HG03175 (cell line): Measurements from ENCODE around the gene ODR4.
"Not testable (repeated sequence)": the region's sequence is repeated elsewhere in the genome, so short reads cannot be mapped to it uniquely, and the experiment has no call there.

Experiments used
- ATAC-seq: cut with Tn5 transposase; IDR thresholded peaks from one replicate; pipeline ENCODE4 v1.9.1; 2021; ENCODE audit warnings: mild to moderate bottlenecking, moderate library complexity; ENCODE audit not compliant: unreplicated experiment

The ODR4 gene

DNA sequence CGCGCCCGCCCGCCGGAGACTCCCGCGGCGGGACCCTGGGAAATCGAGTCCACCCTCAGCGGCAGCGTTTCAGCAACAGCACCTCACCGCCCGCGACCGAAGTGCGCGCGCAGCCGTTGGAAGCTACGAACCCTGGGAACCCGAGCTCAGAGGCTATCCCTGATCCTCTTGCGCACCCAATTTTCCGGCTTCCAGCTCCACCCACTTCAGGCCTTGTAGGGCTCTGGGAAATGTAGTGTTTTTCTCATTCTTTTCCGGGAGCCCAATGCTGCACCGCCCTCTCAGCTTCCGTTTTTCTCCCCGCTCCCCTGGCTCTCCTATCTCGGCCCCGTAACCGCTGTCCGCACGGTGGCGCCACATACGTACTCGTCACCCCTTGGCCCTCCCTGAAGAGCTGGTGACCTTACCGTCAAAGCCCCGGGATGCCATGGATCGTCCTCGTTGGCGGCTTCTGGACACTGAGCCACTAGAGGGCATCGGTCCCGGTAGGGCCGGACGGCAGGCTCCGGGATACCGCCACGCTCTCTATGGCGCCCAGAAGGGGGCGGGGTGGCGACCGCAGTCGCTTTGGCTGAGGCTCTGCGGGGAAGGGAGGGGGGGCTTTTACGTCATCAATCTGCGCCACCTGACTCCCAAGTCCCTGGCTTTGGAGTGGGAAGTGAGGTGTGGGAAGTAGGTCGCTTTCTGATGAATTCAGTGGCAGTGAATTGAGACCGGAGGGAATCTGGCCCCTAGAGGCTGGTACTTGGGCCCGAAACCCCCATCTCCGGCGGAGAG, at the start of gene ODR4, which contains the start of gene TPR:
Gene ODR4, plus strand, starts transcription at position 687 of the 777 bp plus-strand sequence. CDS start 3,948 bp downstream, outside the sequence.
Gene TPR, minus strand, starts transcription at position 102 of the 777 bp plus-strand sequence. CDS start 225 bp downstream, outside the sequence.
- ATAC-seq: peak; percentile 90

DNA sequence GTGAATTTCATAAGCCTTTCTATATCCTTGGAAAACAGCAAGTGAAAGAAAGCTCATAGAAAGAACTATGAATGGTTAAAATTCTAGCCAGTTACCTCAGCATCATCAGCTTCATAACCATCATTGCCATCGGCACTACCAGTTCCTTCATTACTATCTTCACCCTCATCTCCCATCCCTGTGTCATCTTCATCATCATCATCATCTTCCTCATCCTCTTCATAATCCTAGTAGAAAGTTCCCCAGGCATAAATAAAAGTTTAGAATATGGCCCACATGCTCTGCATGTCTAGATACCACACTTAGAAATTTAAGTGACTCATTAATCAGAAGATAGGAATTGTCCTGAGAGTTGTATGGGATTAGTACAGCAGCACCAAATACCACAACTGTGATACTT, 49.6 kb upstream of the ODR4 start:
- ATAC-seq: no peak

DNA sequence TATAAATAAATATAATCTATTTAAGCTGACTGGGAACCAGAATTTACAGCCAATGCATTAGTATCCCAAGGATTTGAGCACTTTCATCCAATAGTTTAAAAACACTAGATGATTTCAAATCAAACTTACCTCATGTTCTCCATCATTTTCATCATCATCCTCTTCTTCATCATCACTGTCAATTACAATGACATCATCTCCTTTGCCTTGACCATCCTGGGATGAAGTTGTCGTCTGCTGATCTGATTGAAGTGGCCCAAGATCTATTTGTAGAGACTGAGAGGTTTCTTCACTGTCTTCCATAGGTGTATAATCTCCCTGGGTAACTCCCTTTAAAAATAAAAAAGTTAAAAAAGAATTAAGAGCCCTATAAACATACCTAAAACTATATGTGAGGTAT, 48.3 kb upstream of the ODR4 start:
- ATAC-seq: no peak

DNA sequence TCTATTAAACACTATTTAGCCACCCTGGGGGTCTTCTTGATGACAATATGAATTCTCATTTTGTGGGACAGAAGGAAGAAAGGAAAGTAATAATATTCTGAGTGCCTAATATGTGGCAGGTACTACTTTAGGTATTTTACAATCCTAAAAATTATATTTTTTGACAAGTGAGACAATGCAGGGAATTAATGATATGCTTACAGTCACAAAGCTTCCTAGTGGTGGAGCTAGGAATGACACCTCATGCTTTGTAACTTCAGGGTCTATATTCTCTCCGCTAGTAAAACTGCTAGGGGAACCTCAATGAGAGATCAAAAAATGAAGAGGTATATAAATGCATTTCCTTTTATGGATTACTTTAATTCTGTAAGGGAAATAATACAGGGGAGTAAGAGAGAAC, 44.9 kb upstream of the ODR4 start:
- ATAC-seq: peak; percentile 50

DNA sequence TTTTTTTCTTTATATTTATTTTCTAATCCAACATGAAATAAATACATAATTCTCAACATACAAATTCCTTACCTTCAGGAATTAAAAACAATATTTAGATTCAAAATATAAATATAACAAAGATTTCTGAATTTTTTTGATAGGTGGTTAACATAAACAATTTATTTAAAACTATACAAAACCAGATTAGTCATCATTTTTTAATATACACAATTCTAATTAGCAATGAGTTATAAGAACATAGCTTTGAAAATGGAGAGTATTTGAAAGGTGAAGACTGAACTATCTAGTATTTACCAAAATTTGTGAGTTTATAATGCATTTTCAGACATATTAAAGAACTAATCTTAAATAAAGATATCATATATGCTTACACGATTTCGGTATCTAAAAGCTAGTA, 38.1 kb upstream of the ODR4 start:
- no peak for ATAC-seq

DNA sequence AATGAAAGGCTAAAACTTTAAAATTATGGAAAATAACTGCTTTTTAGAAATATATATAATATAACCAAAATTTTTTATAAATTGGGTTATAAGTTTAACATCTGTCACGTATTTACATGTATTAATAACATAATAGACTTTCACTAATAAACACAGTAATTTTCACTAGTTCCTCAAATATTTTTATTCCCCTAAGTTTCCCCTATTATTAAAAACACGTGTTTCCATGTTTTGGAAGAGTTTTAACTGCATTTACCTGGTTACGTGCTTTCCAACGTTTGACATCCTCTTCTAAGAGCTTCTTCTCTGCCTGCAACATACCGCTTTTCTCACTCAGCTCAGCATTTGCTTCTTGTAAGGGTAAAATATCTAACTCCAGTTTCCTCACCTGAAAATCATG, 34.9 kb upstream of the ODR4 start:
- ATAC-seq: no peak

DNA sequence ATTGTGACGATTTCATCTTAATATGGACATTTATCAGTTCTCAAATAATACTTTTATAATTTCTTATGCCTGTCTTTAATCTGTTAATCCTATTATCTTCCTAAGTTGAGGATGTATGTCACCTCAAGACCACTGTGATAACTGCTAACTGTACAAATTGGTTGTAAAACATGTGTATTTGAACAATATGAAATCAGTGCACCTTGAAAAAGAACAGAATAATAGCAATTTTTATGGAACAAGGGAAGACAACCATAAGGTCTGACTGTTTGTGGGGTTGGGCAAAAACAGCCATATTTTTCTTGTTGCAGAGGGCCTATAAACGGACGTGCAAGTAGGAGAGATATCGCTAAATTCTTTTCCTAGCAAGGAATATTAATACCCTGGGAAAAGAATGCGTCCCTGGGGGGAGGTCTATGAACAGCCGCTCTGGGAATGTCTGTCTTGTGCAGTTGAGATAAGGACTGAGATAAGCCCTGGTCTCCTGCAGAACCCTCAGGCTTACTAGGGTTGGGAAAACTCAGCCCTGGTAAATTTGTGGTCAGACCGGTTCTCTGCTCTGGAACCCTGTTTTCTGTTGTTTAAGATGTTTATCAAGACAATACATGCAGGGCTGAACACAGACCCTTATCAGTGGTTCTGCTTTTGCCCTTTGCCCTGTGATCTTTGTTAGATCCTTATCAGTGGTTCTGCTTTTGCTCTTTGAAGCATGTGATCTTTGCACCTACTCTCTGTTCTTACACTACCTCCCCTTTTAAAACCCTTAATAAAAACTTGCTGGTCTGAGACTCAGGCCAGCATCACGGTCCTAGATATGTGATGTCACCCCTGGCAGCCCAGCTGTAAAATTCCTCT, 27.6 kb upstream of the ODR4 start:
- ATAC-seq: not testable (repeated sequence)

DNA sequence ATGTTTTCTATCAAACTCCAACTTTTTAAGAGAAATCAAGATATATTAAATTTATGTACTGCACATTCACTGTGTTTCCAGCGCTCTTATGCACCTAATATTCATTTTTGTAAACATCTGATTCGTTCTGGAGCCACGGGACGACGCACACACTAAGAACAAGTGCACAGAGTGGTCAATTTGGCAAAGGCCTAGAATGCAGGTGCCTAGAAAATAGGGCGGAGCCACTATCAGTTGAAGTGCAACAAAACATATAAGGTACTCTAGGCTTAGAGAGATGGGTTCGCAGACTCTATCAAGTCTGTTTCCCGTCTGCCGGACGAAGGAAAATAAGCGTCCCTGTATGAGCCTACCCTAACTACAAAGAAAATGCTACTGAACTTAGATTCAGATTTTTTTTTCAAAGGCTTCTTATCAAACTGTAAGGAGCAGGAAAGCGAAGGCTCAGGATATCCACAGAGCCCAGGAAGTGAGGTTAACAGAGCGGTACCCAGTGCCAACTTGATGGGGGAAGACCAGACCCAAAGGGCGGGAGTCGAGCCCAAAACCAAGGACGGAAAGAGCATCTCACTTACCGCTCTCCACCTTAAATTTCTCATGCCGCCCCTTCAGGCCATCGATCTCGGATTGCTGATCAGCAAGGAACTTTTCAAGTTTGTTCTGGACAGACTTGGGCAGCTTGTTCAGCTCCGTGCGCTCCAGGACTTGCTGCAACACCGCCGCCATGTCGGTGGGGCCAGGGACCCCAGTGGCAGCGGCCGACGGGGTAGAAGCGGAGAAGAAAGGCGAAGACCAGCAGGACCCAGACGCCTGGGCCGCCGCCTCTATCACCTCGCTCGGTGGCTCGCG, 1.1 kb upstream of the ODR4 start:
- peak; percentile 37 for ATAC-seq

DNA sequence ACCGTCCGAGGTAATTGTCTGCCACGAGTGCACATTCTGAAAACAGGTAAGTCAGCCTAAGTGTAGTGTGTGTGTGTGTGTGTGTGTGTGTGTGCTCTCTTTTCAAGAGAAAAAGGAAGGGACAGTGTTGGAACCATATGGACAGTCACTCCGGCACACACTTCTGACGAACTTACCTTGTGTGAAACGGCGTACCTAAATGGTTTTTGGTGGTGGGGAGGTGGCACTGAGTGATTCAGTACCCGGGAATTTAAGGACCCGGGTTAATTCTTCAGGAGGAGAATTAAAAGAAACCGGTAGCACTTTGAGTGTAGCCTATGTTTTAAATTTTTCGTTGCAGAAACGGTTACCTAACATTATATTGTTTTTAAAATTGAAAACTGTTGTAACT, 286 bp downstream of the ODR4 start:
- ATAC-seq: peak; percentile 4

DNA sequence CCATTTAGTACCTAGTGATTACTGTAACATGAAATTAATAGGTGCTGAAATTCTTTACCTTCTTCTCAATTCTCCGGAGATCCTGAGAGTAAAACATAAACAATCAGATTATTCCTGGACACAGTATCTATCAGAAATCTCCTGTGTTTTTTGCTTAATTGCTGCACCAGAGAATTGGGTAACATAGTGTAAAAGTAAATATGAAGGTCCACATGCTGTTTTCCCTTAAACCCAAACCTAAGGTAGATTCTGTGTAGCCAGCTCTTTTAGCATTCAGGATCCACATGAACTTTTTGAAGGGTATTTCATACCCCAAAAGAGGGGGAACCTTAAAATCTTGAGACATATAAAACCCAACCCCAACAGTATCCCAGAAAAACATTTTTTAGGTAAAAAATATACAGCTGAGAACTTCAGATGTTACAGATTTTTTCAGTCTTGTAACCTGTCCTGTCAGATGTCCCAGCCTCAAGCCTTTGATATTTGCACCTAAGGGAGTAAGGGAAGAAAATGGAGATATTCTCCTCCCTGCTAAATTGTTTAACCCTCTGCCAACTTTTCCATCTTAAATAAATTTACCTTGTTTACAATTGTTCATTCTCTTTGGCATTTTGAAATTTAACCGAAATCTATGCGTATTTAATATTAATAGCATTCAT, 11.2 kb downstream of the ODR4 start:
- no peak for ATAC-seq

DNA sequence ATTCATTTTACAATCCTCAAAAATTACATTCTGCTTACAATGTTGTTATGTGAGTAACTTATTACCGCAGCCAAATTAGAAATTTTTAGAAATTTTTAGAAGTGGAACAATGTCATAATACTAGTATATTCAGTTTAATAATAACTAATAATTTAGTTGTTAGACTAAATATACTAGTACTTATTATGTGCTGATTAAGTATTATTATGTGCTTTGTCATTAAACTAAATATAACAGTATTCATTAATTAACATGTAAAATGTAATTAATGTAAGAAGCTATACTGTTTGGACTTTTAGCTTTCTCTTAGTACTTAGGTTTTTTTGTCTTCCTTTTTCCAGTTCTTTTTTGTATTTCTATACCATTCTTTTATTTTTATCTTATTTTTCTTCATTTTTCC, 15.3 kb downstream of the ODR4 start:
- ATAC-seq: no peak

DNA sequence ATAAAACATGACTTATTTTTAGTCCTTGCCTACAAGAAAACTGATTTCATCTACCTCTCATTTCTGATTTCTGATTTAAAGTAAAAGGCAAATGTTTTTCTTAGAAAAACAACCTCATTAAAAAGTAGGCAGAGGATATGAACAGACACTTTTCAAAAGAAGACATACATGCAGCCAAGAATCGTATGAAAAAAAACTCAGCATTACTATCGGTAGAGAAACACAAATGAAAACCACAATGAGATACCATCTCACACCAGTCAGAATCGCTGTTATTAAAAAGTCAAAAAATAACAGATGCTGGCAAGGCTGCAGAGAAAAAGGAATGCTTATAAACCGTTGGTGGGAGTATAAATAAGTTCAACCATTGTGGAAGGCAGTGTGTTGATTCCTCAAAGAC, 16.2 kb downstream of the ODR4 start:
- no peak for ATAC-seq

DNA sequence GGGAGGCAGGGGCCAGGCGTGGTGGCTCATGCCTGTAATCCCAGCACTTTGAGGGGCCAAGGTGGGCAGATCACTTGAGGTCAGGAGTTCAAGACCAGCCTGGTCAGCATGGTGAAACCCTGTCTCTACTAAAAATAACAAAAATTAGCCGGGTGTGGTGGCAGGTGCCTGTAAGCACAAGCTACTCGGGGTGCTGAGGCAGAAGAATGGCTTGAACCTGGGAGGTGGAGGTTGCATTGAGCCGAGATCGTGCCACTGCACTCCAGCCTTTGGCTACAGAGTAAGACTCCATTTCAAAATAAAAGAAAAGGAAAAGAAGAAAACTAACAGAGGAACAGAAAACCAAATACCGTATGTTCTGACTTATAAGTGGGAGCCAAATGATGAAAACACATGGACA, 17.1 kb downstream of the ODR4 start:
- not testable (repeated sequence) for ATAC-seq

DNA sequence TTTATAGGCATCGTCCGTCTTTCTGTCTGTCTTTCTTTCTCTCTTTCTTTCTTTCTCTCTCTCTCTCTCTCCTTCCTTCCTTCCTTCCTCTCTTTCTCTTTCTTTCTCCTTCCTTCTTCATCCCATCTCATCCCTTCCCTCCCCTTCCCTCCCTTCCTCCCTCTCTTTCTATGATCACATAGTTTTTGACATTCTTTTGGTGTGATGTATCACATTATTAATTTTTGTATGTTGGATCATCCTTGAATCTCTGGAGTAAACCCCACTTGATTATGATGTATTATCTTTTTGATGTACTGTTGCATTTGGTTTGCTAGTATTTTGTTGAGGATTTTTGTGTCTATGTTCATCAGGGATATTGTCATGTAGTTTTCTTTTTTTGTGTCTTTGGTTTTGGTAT, 25.8 kb downstream of the ODR4 start:
- ATAC-seq: not testable (repeated sequence)

DNA sequence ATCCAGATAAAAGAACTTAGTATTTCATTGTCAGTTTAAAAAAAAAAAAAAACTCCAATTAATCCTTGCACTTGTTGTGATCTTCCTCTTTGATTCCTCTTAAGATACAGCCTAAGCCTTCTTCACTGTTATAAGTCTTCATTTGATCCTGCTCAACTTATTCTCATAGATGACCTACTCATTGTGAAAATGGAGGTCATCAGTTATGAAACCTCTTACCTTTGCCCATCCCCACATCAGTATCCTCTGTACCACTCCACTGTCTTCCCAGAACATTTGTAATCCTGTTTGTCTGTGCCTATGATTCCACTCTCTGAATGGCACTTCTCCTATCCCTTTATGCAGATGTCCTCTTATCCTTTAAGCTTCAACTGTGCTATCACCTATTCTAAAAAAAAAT, 28.0 kb downstream of the ODR4 start:
- no peak for ATAC-seq

DNA sequence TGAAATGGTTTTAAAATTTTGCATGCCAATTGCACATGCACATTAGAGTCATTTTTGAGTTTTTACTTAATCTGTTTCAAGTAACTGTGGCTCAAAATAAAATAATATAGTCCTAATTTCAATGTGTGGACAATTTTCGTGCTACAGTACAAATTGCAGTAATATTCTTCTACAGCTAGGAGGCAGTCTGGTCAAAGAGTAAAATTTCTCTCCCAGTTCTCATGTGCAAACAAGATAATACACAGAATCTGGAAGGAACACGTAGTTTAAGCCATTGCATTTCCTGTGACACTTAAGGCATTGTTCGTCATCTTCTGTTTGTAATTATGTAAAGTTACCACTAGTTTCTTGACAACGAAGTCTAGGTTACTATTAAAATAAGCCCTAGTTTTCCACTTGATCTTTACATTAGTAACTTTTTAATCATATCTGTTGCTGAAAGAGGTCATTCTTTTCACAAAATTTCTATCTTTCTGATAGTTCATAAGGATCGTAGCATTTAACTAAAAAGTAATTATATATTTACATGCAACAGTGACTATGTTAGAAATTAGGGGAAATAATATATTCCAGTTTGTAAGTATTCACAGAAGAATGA, 28.9 kb downstream of the ODR4 start:
- peak; percentile 47 for ATAC-seq

DNA sequence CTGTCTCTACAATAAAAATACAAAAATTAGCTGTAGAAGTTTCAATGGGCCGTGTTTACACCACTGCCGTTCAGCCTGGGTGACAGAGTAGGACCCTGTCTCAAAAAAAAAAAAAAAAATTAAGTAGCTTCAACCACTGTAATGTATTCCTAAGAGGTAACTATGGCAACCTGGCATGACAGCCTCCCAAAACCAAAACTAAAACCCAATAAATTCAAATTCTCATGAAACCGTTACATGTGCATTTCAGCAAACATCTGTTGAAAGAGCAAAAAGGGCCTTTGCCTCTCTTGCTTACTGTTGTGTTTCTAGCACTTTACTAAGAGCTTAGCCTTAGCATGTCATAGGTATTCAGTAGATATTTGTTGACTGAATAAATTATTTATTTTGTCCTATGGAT, 33.5 kb downstream of the ODR4 start:
- ATAC-seq: peak; percentile 64

DNA sequence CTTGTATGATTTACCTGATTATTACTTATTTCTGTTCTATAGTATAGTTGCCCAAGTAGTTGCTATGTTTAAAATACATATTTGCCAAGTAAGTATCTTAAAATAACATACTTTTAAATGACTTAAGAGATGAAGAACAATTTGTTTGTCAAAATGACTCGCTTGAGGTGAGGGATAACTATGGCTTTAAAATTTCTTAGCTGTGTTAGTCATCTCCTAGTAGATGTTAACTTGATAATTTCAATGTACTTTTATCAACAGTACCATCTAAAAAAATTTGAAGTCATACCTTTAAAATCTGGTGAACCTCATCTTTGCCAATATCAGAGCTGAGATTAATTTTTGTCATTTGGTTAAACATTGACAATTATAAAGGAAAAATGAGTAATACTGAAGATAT, 37.7 kb downstream of the ODR4 start:
- no peak for ATAC-seq

DNA sequence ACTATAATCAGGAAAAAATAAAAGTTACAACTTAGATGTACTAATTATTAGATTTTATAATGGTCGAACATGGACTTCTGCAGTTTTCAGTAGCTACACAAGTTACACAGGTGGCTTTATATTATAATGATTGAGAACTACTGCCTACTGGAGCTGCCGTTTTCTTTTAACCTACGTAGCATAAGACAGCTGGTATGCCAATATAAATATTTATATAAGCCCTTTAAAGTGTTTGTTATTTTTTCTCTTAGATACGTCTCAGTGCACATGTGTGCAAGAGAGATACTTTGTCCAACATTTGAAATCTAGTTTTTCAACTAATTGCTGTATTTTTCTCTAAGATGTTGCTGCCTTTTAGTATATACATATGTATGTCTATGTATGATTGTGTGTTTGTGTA, 42.9 kb downstream of the ODR4 start:
- ATAC-seq: no peak

DNA sequence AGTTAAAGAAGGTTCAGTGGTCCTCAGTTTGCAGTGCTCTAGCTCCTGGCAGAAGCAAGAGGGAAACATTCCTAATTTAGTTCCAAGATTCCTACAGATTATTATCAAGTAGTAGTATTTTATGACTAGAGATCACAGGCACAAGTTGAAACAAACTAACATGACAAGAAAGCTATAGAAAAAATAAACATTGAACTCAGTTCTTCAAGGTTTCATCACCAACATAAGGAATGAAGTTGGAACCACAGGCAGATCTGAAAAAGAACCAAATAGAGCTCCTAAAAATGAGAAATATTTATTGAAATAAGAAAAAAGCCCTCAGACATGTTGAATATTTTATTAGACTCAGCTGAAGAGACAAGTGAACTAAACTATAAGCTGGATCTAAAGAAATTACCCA, 44.7 kb downstream of the ODR4 start:
- no peak for ATAC-seq
